ENCODE data around the gene TRPC4AP.

DNA sequence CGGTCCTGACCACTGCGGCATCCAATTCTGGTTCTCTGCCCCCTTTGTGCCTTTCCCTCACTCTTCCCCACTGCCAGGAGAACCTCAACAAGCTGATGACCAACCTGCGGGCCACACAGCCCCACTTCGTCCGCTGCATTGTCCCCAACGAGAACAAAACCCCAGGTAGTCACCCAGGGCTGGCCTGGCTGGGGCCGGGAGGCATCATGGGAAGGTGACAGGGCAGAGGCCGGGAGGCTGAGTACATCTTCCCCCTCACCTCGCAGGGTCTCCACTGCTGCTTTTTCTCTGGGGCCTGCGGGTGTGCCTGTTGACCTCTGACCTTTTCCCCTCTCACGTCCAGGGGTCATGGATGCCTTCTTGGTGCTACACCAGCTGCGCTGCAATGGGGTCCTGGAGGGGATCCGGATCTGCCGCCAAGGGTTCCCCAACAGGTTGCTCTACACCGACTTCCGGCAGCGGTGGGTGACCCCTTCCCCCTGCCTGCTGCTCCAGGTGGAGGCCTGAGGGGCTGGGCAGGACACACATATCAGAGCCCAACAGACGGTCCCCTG, 101.9 kb downstream of the TRPC4AP start:
- TF ChIP-seq, protein P1, sequence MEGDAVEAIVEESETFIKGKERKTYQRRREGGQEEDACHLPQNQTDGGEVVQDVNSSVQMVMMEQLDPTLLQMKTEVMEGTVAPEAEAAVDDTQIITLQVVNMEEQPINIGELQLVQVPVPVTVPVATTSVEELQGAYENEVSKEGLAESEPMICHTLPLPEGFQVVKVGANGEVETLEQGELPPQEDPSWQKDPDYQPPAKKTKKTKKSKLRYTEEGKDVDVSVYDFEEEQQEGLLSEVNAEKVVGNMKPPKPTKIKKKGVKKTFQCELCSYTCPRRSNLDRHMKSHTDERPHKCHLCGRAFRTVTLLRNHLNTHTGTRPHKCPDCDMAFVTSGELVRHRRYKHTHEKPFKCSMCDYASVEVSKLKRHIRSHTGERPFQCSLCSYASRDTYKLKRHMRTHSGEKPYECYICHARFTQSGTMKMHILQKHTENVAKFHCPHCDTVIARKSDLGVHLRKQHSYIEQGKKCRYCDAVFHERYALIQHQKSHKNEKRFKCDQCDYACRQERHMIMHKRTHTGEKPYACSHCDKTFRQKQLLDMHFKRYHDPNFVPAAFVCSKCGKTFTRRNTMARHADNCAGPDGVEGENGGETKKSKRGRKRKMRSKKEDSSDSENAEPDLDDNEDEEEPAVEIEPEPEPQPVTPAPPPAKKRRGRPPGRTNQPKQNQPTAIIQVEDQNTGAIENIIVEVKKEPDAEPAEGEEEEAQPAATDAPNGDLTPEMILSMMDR (IDR thresholded peaks at IDR 0.05; ENCODE audit: control extremely low read depth in 1 of 3, insufficient read depth in 1 of 3, low read depth in 1 of 3, low read length in 3 of 3), result no peak
- TF ChIP-seq NRF1 (IDR thresholded peaks at IDR 0.05; ENCODE audit: low read depth, low read length) (no peak), YY1 (IDR thresholded peaks at IDR 0.05; ENCODE audit: low read depth, low read length) (no peak), SP2 (IDR thresholded peaks at IDR 0.05; ENCODE audit: low read length) (no peak), GTF2F1 (IDR thresholded peaks at IDR 0.05; ENCODE audit: borderline replicate concordance, low read depth, low read length) (no peak), EP300 (IDR thresholded peaks at IDR 0.05; ENCODE audit: borderline replicate concordance in 1 of 2, low read depth in 2 of 2, low read length in 2 of 2) (no peak)
- TF ChIP-seq, protein P2, sequence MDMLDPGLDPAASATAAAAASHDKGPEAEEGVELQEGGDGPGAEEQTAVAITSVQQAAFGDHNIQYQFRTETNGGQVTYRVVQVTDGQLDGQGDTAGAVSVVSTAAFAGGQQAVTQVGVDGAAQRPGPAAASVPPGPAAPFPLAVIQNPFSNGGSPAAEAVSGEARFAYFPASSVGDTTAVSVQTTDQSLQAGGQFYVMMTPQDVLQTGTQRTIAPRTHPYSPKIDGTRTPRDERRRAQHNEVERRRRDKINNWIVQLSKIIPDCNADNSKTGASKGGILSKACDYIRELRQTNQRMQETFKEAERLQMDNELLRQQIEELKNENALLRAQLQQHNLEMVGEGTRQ (IDR thresholded peaks at IDR 0.05; ENCODE audit: low read length), result no peak

All from H1 (cell line).